Renal cortical epithelial cell (primary cell): ENCODE results near the gene STK17A. TPM values are rescaled to one million over a fixed set of nuclear protein-coding genes. Genes with fewer than 3 reads are reported as not detected.
"Not testable (repeated sequence)": the region's sequence is repeated elsewhere in the genome, so short reads cannot be mapped to it uniquely, and the experiment has no call there.

ENCODE experiments used
- DNase-seq: peaks from one replicate; pipeline ENCODE4 v3.0.0-alpha.2; 2011; ENCODE audit warnings: low read depth
- total RNA-seq: library from RNA; depleted of rRNA; stranded (reverse); fragments of >200 nt; gene quantifications from 2 replicates; pipeline ENCODE4 v1.2.3, GENCODE V29; 2014

Gene STK17A
- total RNA-seq, 1 donor from 2014 or later, result 97.4 TPM

DNA sequence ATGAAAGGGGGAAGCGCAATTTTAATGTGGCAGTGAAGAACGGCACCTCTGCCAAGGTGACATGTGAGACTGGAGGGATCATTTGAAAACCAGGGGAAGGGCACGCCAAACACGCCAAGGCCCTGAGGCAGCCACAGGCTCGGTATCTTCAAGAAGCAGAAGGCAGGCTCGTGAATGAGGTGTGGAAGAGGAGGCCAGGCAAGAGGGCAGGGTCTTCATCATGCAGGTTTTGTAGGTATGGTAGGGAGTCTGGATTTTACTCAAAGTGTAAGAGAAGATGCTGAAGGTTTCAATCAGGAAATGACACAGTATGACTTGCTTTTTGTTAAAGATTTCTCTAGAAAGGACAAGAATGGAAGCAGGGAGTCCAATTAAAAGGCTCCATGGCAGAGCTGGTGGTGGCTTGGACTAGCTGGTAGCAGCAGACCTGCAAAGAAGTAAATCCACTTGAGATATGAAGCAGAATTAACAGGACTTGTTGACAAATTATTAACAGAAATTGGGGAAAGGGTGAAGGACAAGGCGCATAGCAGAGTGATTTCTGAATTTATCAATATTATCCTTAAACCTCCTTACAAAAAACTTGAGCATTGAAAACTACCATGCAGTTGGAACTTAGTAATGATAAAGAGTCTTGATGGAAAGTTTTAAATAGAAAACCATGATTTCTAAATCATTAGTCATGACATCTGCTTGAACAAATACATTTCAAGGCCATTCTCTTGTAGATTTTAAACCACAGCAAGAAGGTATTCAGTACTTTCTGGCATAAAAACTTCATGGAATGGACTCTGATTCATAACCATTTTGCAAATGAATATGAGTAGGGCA is 76.0 kb downstream of the STK17A start:
- peak; percentile 97 for DNase-seq

DNA sequence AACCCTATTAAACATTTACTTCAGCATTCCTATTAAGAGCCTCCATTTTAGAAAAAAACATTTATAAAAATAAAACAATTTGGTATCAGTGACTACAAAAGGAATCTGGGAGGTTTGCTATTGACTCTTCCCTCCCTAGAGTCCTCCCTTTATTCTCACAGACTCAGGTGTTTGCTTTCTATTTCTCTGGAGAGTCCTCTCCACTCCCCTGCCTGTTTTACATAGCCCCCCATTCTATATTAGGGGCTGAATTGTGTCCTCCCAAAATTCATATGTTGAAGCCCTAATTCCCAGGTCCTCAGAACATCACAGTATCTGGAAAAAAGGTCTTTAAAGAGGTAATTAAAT is 76.6 kb downstream of the STK17A start:
- DNase-seq, result no peak

DNA sequence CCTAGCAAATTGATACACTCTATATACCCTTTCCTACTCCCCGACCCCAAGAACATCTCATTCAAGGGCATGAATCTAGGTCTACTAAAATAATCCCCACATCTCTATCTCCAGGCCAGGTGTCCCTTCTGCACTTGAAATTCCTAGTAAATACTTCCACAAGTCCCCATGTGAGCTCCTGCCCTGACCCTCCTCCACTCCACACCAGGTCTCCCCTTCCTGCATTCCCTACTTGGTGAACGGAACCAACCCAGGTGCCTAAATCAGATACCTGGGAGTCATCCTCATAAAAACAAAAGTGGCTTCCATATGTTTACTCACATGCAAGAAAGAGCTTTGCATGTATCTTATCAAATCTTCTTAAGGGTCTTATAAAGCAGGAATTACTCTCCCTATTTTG is 77.2 kb downstream of the STK17A start:
- no peak for DNase-seq

DNA sequence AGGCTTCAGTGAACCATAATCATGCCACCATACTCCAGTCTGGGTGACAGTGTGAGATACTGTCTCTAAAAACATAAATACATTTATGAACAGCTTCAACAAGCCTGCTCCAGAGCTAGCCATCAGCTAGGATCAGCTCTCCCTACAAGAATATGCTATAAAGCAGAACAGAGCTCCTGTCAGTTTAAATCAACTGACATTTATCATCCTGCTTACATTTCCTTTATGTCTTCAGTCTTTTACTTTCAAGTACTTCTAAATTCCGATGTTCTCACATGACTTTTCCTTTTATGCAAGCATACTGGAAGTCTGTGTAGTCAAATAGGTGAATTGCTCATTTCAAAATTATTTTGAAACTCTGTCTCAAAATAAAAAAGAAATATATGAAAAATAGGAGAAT is 81.8 kb downstream of the STK17A start:
- no peak for DNase-seq

DNA sequence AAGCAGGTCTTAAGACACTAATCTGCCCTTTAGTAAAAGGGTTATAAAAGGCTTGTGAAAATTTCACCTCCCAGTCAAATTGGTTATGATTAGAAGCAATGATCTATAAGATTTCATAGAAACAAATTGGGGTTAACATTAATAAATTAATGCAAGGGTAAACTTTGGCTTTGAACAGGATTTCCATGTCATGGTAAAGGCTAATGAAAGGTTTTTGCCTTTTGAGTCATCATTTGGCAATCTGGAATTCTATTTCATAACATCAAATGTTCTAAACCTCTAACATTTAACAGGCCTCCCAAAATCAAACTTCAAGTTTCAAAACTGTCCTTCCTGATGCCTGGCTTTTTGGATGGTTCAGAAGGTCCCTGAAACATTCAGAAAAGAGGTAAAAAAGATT is 84.0 kb downstream of the STK17A start:
- no peak for DNase-seq

DNA sequence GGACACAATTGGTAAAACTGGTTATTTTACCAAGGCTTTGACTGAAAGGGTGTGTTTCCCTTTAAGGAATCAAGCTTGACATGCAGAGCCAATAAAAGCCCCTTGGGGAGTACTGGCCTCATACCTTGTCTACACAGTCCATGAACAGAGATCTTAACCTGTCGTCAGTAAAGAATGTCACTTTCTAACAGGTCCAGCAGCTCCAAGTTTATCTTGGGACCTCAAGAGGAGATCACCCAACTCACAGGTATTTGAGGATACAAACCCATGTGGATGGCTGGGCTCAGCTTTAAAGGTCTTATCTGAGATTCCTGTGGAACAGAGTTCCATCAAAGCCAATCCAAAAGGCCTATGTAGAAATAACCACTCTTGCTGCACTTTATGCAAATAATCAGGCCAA is 85.1 kb downstream of the STK17A start:
- no peak for DNase-seq

DNA sequence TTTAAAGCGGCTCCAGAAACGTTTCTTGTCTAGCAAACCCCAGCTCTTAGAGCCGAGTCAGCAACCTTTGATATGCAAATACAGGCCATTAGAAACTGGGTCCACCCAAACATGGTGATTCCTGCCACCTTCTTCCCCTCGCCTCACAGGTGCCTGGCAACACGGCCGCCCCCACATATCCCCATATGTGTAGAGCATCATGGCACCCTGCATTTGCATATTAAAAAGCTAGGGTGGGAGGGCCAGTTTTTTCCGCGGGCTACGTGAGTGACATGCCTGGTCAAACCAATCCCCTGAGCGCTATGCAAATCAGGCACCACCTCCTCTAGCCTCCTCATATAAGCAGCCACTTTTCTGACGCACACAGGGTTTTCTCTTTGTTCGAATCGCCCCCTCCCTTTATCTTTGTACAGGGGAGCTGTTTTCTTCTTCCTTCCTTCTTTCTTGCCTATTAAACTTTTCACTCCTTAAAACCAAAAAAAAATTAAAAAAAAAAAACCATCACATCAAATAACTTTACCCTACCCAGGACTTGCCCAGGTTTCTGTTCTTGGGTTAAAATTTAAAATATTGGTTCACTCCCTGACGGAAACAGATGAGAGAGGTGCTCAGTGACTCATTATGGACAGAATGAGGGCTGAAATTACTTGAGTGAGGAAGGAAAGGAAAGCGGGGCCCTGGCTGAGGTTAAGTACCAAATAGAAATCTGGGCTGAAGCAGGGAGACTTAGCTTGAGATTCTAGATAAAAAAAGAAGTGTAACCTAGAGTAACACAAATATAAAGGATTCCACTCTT is 86.6 kb downstream of the STK17A start:
- DNase-seq, result peak; percentile 80

DNA sequence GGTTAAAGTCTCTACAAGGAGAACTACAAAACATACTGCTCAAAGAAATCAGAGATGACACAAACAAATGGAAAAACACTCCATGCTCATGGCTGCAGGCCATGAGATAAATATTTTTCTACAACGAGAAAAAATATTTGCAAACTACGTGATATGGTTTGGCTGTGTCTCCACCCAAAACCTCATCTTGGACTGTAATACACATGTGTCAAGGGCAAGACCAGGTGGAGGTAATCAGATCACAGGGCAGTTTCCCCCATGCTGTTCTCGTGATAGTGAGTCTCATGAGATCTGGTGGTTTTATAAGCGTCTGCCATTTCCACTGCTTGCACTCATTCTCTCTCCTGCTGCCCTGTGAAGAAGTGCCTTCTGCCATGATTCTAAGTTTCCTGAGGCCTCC is 88.6 kb downstream of the STK17A start:
- no peak for DNase-seq

DNA sequence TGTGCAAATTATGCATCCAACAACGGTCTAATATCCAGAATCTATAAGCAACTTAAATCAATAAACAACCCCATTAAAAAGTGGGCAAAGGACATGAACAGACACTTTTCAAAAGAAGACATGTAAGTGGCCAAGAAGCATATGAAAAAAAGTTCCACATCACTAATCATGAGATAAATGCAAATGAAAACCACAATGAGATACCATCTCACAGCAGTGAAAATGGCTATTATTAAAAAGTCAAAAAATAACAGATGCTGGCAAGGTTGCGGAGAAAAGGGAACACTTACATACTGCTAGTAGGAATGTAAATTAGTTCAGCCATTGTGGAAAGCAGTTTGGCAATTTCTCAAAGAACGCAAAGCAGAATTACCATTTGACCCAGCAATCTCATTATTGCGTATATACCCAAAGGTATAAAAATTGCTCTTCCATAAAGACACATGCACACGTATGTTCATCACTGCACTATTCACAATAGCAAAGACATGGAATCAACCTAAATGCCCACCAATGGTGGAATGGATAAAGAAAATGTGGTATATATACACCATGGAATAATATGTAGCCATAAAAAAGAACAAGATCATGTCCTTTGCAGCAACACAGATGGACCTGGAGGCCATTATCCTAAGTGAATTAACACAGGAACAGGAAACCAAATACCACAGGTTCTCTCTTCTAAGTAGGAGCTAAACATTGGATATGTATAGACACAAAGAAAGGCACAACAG is 90.5 kb downstream of the STK17A start:
- not testable (repeated sequence) for DNase-seq

DNA sequence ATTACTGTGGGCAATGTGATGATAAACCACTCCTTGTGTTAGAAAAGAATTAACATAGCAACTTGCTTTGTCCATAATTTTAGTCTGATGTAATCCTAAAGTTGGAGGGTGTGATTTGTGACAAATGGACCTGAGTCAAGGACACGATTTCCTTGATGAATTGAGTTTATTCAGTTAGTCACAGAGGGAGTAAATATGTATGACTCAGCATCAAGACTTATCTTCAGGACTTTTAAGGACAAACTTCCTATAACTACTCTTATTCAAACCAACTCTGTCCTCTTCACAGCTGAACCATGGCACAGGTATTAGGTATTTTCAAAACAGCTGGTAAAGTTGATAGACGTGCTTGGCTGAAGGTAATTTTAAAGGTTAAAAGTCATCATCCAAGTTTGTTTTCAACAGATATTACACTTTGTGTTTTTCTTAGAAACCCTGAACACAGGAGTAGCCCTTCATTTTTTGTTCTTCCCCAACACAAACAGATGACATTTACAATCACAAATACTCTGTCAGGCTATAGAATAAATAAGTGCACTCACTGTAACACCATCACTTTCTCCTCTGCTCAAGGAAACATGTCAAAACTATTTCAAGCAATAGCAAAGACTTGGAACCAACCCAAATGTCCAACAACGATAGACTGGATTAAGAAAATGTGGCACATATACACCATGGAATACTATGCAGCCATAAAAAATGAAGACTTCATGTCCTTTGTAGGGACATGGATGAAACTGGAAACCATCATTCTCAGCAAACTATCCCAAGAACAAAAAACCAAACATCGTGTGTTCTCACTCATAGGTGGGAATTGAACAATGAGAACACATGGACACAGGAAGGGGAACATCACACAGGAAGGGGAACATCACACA is 91.9 kb downstream of the STK17A start:
- peak; percentile 100 for DNase-seq

Other genes with a start within 250 kb of the STK17A start
- gene COA1, start 146.4 kb downstream of the STK17A start, total RNA-seq, result 43.7 and 56.1 TPM in 2 replicates
- gene BLVRA, start 175.6 kb downstream of the STK17A start, total RNA-seq, result 44.8 and 47.3 TPM in 2 replicates